ENCODE data around the gene CXXC5.

DNA sequence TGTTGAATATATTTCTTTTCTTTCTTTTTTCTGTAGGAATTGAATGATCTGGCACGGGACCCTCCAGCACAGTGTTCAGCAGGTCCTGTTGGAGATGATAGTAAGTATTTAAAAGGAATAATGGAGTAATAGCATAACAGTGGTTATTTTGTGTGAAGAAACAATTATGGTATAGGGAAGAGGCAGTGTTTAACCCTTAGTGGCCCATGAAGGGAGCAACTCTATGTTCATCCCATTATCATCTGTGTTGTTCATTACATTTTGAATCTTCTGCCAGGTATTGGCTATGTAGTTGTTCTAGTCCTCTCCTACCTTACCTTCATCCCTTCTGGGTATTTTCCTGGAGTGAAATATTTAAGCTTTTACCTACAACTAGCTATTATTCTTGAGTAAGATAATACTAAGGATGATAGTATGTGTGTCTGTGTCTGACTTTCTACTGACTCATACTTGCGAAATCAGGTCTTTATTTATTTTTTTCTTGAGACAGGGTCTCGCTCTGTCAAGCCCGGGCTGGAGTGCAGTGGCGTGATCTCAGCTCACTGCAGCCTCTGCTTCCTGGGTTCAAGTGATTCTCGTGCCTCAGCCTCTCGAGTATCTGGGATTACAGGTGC, 47.7 kb upstream of the CXXC5 start:
- TF ChIP-seq, protein P1, sequence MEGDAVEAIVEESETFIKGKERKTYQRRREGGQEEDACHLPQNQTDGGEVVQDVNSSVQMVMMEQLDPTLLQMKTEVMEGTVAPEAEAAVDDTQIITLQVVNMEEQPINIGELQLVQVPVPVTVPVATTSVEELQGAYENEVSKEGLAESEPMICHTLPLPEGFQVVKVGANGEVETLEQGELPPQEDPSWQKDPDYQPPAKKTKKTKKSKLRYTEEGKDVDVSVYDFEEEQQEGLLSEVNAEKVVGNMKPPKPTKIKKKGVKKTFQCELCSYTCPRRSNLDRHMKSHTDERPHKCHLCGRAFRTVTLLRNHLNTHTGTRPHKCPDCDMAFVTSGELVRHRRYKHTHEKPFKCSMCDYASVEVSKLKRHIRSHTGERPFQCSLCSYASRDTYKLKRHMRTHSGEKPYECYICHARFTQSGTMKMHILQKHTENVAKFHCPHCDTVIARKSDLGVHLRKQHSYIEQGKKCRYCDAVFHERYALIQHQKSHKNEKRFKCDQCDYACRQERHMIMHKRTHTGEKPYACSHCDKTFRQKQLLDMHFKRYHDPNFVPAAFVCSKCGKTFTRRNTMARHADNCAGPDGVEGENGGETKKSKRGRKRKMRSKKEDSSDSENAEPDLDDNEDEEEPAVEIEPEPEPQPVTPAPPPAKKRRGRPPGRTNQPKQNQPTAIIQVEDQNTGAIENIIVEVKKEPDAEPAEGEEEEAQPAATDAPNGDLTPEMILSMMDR (conservative IDR thresholded peaks at IDR 0.05; ENCODE audit: low read depth, low read length): no peak
- TF ChIP-seq CHD1 (IDR thresholded peaks at IDR 0.05; ENCODE audit: low read depth, low read length): no peak
- no peak for TF ChIP-seq SMC3 (IDR thresholded peaks at IDR 0.05; ENCODE audit: low read depth, low read length)
- no peak for TF ChIP-seq POLR2A (IDR thresholded peaks at IDR 0.05; ENCODE audit: low read depth, low read length)
- TF ChIP-seq, protein P2, sequence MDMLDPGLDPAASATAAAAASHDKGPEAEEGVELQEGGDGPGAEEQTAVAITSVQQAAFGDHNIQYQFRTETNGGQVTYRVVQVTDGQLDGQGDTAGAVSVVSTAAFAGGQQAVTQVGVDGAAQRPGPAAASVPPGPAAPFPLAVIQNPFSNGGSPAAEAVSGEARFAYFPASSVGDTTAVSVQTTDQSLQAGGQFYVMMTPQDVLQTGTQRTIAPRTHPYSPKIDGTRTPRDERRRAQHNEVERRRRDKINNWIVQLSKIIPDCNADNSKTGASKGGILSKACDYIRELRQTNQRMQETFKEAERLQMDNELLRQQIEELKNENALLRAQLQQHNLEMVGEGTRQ (IDR thresholded peaks at IDR 0.05; ENCODE audit: low read depth, low read length): no peak

Data from IMR-90 (cell line).